Endothelial cell of umbilical vein (primary cell): ENCODE measurements around the gene ERCC2. TPM values are rescaled to one million over a fixed set of nuclear protein-coding genes. Genes with fewer than 3 reads are reported as not detected.
A peak's percentile ranks its signal among the peaks of the same experiment; 100 is the strongest.

ENCODE experiments used
- BruUV-seq: library from RNA; stranded (reverse); fragments of 400-500 nt; replicated peaks from 2 replicates; lab custom pipeline; 2021; lab: Mats Ljungman, UMichigan
- CTCF ChIA-PET: fragments of 300-600, 350-600 bp; sonication (Branson Sonifier 250); formaldehyde crosslinking; loops from one replicate; lab custom pipeline; 2021; ENCODE audit warnings: antibody characterized with exemption, inconsistent platforms; lab: Charles Lee
- POLR2A ChIA-PET: fragments of 300-600, 350-600 bp; sonication (Branson Sonifier 250); formaldehyde crosslinking; loops from one replicate; lab custom pipeline; 2021; ENCODE audit warnings: antibody characterized with exemption, inconsistent platforms; lab: Charles Lee
- DNase-seq: peaks from one replicate; pipeline ENCODE4 v3.0.0-alpha.2; 2011; ENCODE audit warnings: low read depth, low spot score
- FAIRE-seq: peaks from 2 replicates; lab custom pipeline; 2011; peaks lifted over from hg19 to GRCh38; lab: Jason Lieb, UNC
- H2AFZ ChIP-seq: 2 replicates; pipeline ENCODE4 v1.6.0; 2012; ENCODE audit warnings: low read depth, low read length, control low read depth, inconsistent platforms
- H3K27ac ChIP-seq: 2 replicates; pipeline ENCODE4 v1.5.1; 2011; ENCODE audit warnings: low read depth, mild to moderate bottlenecking, control low read depth, low read length, moderate library complexity; ENCODE audit not compliant: insufficient read depth
- H3K27me3 ChIP-seq, 2 experiments: 2 replicates each; pipeline versions ENCODE4 v1.6.0 to v1.6.1; 2011; ENCODE audit warnings: low read length in 2 of 2, mixed read lengths in 1 of 2; ENCODE audit not compliant: control insufficient read depth in 2 of 2, insufficient read depth in 2 of 2
- H3K36me3 ChIP-seq, 2 experiments: 2 replicates in 1 of 2; 3 replicates in 1 of 2; pipeline ENCODE4 v1.5.1; 2011; ENCODE audit warnings: low read length in 2 of 2, mild to moderate bottlenecking in 1 of 2, moderate library complexity in 1 of 2; ENCODE audit not compliant: control insufficient read depth in 2 of 2, insufficient read depth in 2 of 2; ENCODE audit errors: extremely low read depth in 1 of 2
- H3K4me1 ChIP-seq: 3 replicates; pipeline ENCODE4 v1.5.1; 2011; ENCODE audit warnings: mild to moderate bottlenecking, low read length; ENCODE audit not compliant: control insufficient read depth, insufficient read depth; ENCODE audit errors: extremely low read depth
- H3K4me2 ChIP-seq: 2 replicates; pipeline ENCODE4 v1.6.1; 2011; ENCODE audit warnings: low read length, control low read depth, mixed read lengths; ENCODE audit not compliant: insufficient read depth
- H3K4me3 ChIP-seq, 3 experiments: fragments of 200-600 bp in 1 of 3; sonication (generic), shearing (Covaris generic) in 1 of 3; replicated peaks in 1 of 3; 2 replicates each; pipeline ENCODE4 v1.5.1; 2011 to 2016; ENCODE audit warnings: control low read depth in 3 of 3, low read length in 3 of 3, mild to moderate bottlenecking in 2 of 3, inconsistent platforms in 1 of 3, low read depth in 1 of 3, moderate library complexity in 1 of 3; ENCODE audit not compliant: insufficient read depth in 1 of 3
- H3K79me2 ChIP-seq: 2 replicates; pipeline ENCODE4 v1.6.0; 2012; ENCODE audit warnings: low read length, inconsistent platforms; ENCODE audit not compliant: control insufficient read depth, insufficient read depth
- H3K9ac ChIP-seq: replicated peaks from 2 replicates; pipeline ENCODE3; 2011; ENCODE audit warnings: low read length, control low read depth; ENCODE audit not compliant: insufficient read depth; ENCODE audit errors: extremely low read depth
- H3K9me1 ChIP-seq: replicated peaks from 3 replicates; pipeline ENCODE4 v1.6.0; 2011; ENCODE audit warnings: mild to moderate bottlenecking, low read length; ENCODE audit not compliant: control insufficient read depth, insufficient read depth; ENCODE audit errors: extremely low read depth
- H3K9me3 ChIP-seq: replicated peaks from 2 replicates; pipeline ENCODE4 v1.5.1; 2012; ENCODE audit warnings: low read length, inconsistent platforms; ENCODE audit not compliant: control insufficient read depth, insufficient read depth
- H4K20me1 ChIP-seq: replicated peaks from 2 replicates; pipeline ENCODE3; 2011; ENCODE audit warnings: mild to moderate bottlenecking, low read length; ENCODE audit not compliant: control insufficient read depth, insufficient read depth; ENCODE audit errors: extremely low read depth
- EZH2 ChIP-seq: IDR thresholded peaks from 2 replicates; pipeline ENCODE4 v1.6.1; 2012; ENCODE audit warnings: borderline replicate concordance, low read depth, mild to moderate bottlenecking, moderate library complexity, low read length, inconsistent platforms; ENCODE audit not compliant: severe bottlenecking
- FOS ChIP-seq: IDR thresholded peaks from 2 replicates; pipeline ENCODE4 v1.6.1; 2011; ENCODE audit warnings: mild to moderate bottlenecking, low read length, moderate library complexity, borderline replicate concordance; ENCODE audit not compliant: insufficient read depth
- GATA2 ChIP-seq: IDR thresholded peaks from 2 replicates; pipeline ENCODE4 v1.7.0; 2011; ENCODE audit warnings: low read depth, mild to moderate bottlenecking, moderate library complexity, mixed read lengths, low read length; ENCODE audit not compliant: insufficient read length, insufficient read depth
- JUN ChIP-seq: IDR thresholded peaks from 2 replicates; pipeline ENCODE4 v1.6.1; 2011; ENCODE audit warnings: borderline replicate concordance, low read depth; ENCODE audit not compliant: insufficient read length, insufficient read depth
- MYC ChIP-seq: IDR thresholded peaks from one replicate; pipeline ENCODE4 v1.6.1; 2011; ENCODE audit warnings: mild to moderate bottlenecking, low read depth, low read length
- POLR2A ChIP-seq: IDR thresholded peaks from 2 replicates; pipeline ENCODE4 v1.6.1; 2012; ENCODE audit warnings: low read depth, mild to moderate bottlenecking, control low read depth, low read length
- POLR2AphosphoS5 ChIP-seq: IDR thresholded peaks from 2 replicates; pipeline ENCODE4 v1.6.1; 2012; ENCODE audit warnings: low read depth, mild to moderate bottlenecking, control low read depth, low read length, moderate library complexity; ENCODE audit not compliant: insufficient read depth
- dilution Hi-C: fragments of 300-500 bp; cut with MboI; formaldehyde crosslinking; loops from one replicate; pipeline ENCODE4 v1.15.0; 2019; ENCODE audit warnings: low sequenced_read_pairs; ENCODE audit not compliant: extremely low pct_ligation_motif_present
- intact Hi-C: fragments of 100-400 bp; cut with micrococcal nuclease; formaldehyde crosslinking; loops from one replicate; pipeline ENCODE4 v1.10.0; 2022
- polyA plus RNA-seq, 4 experiments: library from polyadenylated mRNA; depleted of rRNA in 3 of 4; stranded (reverse) in 3 of 4; unstranded in 1 of 4; fragments of >200 nt; gene quantifications; 2 replicates each; pipeline versions ENCODE4 v1.2.1 to v1.2.3, GENCODE V29; 2011 to 2012; ENCODE audit warnings: missing spikeins in 1 of 4
- total RNA-seq: library from RNA; stranded (reverse); gene quantifications from 2 replicates; pipeline ENCODE4 v1.2.3, GENCODE V29; 2021
- TF ChIP-seq, protein P1 (sequence below): IDR thresholded peaks from 2 replicates; pipeline ENCODE4 v1.6.1; 2011; ENCODE audit not compliant: insufficient read depth, insufficient read length
- TF ChIP-seq, protein P2 (sequence below), 2 donors: IDR thresholded peaks; 1 replicate in 1 of 2; 2 replicates in 1 of 2; pipeline ENCODE4 v1.5.1; 2011; ENCODE audit warnings: low read length in 2 of 2, mild to moderate bottlenecking in 2 of 2, moderate library complexity in 2 of 2, control low read depth in 1 of 2, inconsistent platforms in 1 of 2, low read depth in 1 of 2; ENCODE audit not compliant: insufficient read depth in 1 of 2; ENCODE audit errors: extremely low read depth in 1 of 2

The ERCC2 gene
- total and polyA plus RNA-seq, 2 donors (not counting 3 experiments of a cell fraction or from before 2014, with no cell fraction given), result 59.9 to 61.8 TPM

GRCh38 chr19:45409557-45409920, 39.2 kb upstream of the ERCC2 start:
- no peaks in the 10 kb centered on the region for H3K9me1 ChIP-seq
- no TSS peak for BruUV-seq
- no peak overlapping the region for H3K27ac ChIP-seq
- intact Hi-C loops (no loop called here), dilution Hi-C loops (no loop called here)
- H3K9me3 ChIP-seq, result no peaks in the 10 kb centered on the region
- TF ChIP-seq JUN, result no peak
- TF ChIP-seq POLR2AphosphoS5, result peak; percentile 26
- TF ChIP-seq POLR2A, result peak; percentile 49
- no peak for DNase-seq
- H3K9ac ChIP-seq, result no peak overlapping the region
- H2AFZ ChIP-seq, result no peak overlapping the region
- no peaks in the 10 kb centered on the region for H4K20me1 ChIP-seq
- H3K4me3 ChIP-seq, result no peak overlapping the region
- no peaks in the 10 kb centered on the region for H3K27me3 ChIP-seq
- ChIA-PET POLR2A (no interaction called here), CTCF (interaction anchor here (0.8 kb wide), 1 partner anchor 30 kb away, joined by 3 read pairs; no protein-coding TSS in a partner anchor)
- H3K4me1 ChIP-seq, result peaks cover 6% of the 10 kb centered on the region
- no peak for FAIRE-seq
- H3K4me2 ChIP-seq, result no peak overlapping the region
- peaks cover 2 to 11% of the 10 kb centered on the region in 2 experiments for H3K36me3 ChIP-seq
- peaks cover 28% of the 10 kb centered on the region for H3K79me2 ChIP-seq

DNA sequence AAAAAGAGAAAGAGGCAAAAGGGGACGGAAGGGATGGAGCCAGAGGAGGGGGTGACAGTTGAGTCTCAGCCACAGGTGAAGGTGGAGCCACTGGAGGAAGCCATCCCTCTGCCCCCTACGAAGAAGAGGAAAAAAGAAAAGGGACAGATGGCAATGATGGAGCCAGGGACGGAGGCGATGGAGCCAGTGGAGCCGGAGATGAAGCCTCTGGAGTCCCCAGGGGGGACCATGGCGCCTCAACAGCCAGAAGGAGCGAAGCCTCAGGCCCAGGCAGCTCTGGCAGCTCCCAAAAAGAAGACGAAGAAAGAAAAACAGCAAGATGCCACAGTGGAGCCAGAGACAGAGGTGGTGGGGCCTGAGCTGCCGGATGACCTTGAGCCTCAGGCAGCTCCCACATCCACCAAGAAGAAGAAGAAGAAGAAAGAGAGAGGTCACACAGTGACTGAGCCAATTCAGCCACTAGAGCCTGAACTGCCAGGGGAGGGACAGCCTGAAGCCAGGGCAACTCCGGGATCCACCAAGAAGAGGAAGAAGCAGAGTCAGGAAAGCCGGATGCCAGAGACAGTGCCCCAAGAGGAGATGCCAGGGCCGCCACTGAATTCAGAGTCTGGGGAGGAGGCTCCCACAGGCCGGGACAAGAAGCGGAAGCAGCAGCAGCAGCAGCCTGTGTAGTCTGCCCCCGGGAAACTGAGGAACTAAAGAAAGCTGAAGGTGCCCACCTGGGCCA, 38.6 kb upstream of the ERCC2 start:
- Histone ChIP-seq H3K27me3 (no peaks in the 10 kb centered on the region), H3K9me1 (no peaks in the 10 kb centered on the region), H3K9ac (no peak overlapping the region), H3K79me2 (peaks cover 33% of the 10 kb centered on the region), H3K4me2 (no peak overlapping the region), H3K4me3 (no peak overlapping the region), H3K9me3 (no peaks in the 10 kb centered on the region), H3K4me1 (peaks cover 7% of the 10 kb centered on the region), H3K27ac (no peak overlapping the region), H3K36me3 (peaks cover 0 to 9% of the 10 kb centered on the region in 2 experiments), H4K20me1 (no peaks in the 10 kb centered on the region), H2AFZ (no peak overlapping the region)
- DNase-seq (no peak), FAIRE-seq (no peak)
- ChIA-PET CTCF (interaction anchor here (0.8 to 2.1 kb wide), 2 partner anchors 30 to 70 kb away, joined by 3 to 10 read pairs; no protein-coding TSS in a partner anchor), POLR2A (no interaction called here)
- intact Hi-C loops, result no loop called here
- dilution Hi-C loops, result no loop called here
- TF ChIP-seq FOS, result no peak
- no peak for TF ChIP-seq POLR2A
- TF ChIP-seq JUN, result no peak
- TF ChIP-seq, protein P1, sequence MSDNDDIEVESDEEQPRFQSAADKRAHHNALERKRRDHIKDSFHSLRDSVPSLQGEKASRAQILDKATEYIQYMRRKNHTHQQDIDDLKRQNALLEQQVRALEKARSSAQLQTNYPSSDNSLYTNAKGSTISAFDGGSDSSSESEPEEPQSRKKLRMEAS, result no peak
- TF ChIP-seq MYC, result no peak
- no peak for TF ChIP-seq POLR2AphosphoS5
- no peak for TF ChIP-seq GATA2
- no peak for TF ChIP-seq EZH2
- TF ChIP-seq, protein P2, sequence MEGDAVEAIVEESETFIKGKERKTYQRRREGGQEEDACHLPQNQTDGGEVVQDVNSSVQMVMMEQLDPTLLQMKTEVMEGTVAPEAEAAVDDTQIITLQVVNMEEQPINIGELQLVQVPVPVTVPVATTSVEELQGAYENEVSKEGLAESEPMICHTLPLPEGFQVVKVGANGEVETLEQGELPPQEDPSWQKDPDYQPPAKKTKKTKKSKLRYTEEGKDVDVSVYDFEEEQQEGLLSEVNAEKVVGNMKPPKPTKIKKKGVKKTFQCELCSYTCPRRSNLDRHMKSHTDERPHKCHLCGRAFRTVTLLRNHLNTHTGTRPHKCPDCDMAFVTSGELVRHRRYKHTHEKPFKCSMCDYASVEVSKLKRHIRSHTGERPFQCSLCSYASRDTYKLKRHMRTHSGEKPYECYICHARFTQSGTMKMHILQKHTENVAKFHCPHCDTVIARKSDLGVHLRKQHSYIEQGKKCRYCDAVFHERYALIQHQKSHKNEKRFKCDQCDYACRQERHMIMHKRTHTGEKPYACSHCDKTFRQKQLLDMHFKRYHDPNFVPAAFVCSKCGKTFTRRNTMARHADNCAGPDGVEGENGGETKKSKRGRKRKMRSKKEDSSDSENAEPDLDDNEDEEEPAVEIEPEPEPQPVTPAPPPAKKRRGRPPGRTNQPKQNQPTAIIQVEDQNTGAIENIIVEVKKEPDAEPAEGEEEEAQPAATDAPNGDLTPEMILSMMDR (IDR thresholded peaks at IDR 0.05; ENCODE audit: extremely low read depth in 1 of 2, insufficient read depth in 1 of 2, low read depth in 1 of 2, low read length in 2 of 2), result no peak
- no TSS peak for BruUV-seq
